ENCODE measurements around the gene ERCC6L. TPM values are rescaled to one million over a fixed set of nuclear protein-coding genes. Genes with fewer than 3 reads are reported as not detected.

ERCC6L gene
- total and polyA plus RNA-seq, 10 of the 15 experiments (the other 5 are each of a cell fraction or from before 2014, with no cell fraction given), result 4.7 to 13.1 (median 7.7) TPM

DNA sequence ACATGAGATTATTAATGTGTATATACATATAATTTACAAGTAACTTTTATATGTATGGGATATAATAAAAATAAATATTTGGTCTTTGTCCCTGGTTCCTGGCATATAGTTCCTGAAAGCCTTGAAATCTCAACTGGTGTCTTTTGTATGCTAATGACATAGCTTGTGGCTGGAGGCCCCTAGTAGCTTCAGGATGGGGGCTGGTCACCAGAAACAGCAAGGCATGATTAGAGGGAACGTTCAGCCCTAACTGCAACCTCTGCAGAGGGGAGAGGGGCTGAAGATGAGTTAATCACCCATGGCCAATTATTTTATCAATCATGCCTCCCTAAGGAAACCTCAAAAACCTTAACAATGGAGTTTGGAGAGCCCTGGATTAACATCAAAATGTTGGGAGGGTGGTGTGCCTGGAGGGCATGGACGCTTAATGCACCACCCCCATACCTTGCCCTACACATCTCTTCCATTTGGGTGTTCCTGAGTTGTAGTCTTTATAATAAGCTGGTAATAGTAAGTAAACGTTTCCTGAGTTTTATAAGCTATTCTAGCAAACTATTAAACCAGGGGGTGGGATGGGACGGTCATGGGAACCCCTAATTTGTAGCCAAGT lies 35.9 kb downstream of the ERCC6L start:
- DNase-seq (ENCODE audit: low read depth, low spot score), result no peak
- no peak overlapping the region for H3K4me2 ChIP-seq (ENCODE audit: control insufficient read depth, insufficient read depth)
- no peak for FAIRE-seq
- no peak overlapping the region for H3K27ac ChIP-seq (ENCODE audit: control insufficient read depth, insufficient read depth)
- ChIA-PET RAD21 (ENCODE audit: unreplicated experiment) (no interaction called here), CTCF (interaction anchor here (0.7 kb wide), 1 partner anchor 24 kb away, joined by 3 read pairs; no protein-coding TSS in a partner anchor), SMC1A (ENCODE audit: uncharacterized antibody, unreplicated experiment) (no interaction called here), POLR2A (no interaction called here)
- no peaks in the 10 kb centered on the region for H3K79me2 ChIP-seq (ENCODE audit: control insufficient read depth, insufficient read depth, low read length)
- H4K20me1 ChIP-seq (ENCODE audit: control insufficient read depth, insufficient read depth), result no peaks in the 10 kb centered on the region
- intact Hi-C loops (cut with micrococcal nuclease; ENCODE audit: unreplicated experiment) (no loop called here), in situ Hi-C loops (cut with MboI) (no loop called here)
- H2AFZ ChIP-seq (ENCODE audit: control insufficient read depth, low read depth, low read length), result no peak overlapping the region
- no peak overlapping the region for H3K9ac ChIP-seq (ENCODE audit: control insufficient read depth, insufficient read depth, low read length)
- H3K4me3 ChIP-seq, result no peak overlapping the region
- H3K4me1 ChIP-seq (ENCODE audit: control insufficient read depth, insufficient read depth, low read length), result no peaks in the 10 kb centered on the region
- ATAC-seq, result no peak
- H3K36me3 ChIP-seq (ENCODE audit: control insufficient read depth in 2 of 2, insufficient read depth in 2 of 2, low read length in 1 of 2), result peaks cover 0 to 2% of the 10 kb centered on the region in 2 experiments; a peak in 1 of 4 replicates
- no peaks in the 10 kb centered on the region for H3K27me3 ChIP-seq (replicated peaks in 1 of 2; ENCODE audit: control insufficient read depth in 2 of 2, insufficient read depth in 2 of 2, low read length in 1 of 2)
- 42% methylated on average over 4 of the region's 4 CpGs for WGBS (ENCODE audit: insufficient coverage, insufficient replicate concordance, low lambda C conversion rate, missing lambda C conversion rate)
- H3K9me3 ChIP-seq (replicated peaks; ENCODE audit: control insufficient read depth, insufficient read depth, low read length), result no peaks in the 10 kb centered on the region
- BruUV-seq (replicated peaks), result no TSS peak
- TF ChIP-seq, protein P1, sequence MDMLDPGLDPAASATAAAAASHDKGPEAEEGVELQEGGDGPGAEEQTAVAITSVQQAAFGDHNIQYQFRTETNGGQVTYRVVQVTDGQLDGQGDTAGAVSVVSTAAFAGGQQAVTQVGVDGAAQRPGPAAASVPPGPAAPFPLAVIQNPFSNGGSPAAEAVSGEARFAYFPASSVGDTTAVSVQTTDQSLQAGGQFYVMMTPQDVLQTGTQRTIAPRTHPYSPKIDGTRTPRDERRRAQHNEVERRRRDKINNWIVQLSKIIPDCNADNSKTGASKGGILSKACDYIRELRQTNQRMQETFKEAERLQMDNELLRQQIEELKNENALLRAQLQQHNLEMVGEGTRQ (IDR thresholded peaks at IDR 0.05; ENCODE audit: borderline replicate concordance, low read depth, low read length), result no peak
- TF ChIP-seq DPF2 (IDR thresholded peaks at IDR 0.05), result no peak
- no peak for TF ChIP-seq GATAD2B (conservative IDR thresholded peaks at IDR 0.05; ENCODE audit: low read depth)
- TF ChIP-seq YBX1 (IDR thresholded peaks at IDR 0.05), result no peak
- TF ChIP-seq ZNF687 (IDR thresholded peaks at IDR 0.05), result no peak
- no peak for TF ChIP-seq EP300 (IDR thresholded peaks at IDR 0.05; ENCODE audit: borderline replicate concordance in 1 of 2, control insufficient read depth in 1 of 2, low read depth in 2 of 2, low read length in 2 of 2)
- TF ChIP-seq, protein P2, sequence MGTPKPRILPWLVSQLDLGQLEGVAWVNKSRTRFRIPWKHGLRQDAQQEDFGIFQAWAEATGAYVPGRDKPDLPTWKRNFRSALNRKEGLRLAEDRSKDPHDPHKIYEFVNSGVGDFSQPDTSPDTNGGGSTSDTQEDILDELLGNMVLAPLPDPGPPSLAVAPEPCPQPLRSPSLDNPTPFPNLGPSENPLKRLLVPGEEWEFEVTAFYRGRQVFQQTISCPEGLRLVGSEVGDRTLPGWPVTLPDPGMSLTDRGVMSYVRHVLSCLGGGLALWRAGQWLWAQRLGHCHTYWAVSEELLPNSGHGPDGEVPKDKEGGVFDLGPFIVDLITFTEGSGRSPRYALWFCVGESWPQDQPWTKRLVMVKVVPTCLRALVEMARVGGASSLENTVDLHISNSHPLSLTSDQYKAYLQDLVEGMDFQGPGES (IDR thresholded peaks at IDR 0.05), result no peak
- TF ChIP-seq PRDM15 (CRISPR knock-in tag; IDR thresholded peaks at IDR 0.05), result no peak
- no peak for TF ChIP-seq REST (IDR thresholded peaks at IDR 0.05; ENCODE audit: low read depth, low read length)
